GM13976 (cell line): ENCODE results near the gene LIM2.

Experiments used
- DNase-seq: peaks from one replicate; pipeline ENCODE4 v3.0.0; 2012; ENCODE audit warnings: low spot score
- CTCF ChIP-seq: IDR thresholded peaks from 2 replicates; pipeline ENCODE4 v1.5.1; 2012; ENCODE audit warnings: borderline replicate concordance, mild to moderate bottlenecking; ENCODE audit not compliant: insufficient read depth; ENCODE audit errors: extremely low read depth, missing control alignments, control extremely low read depth
- in situ Hi-C: fragments of 300-500 bp; cut with MboI; formaldehyde crosslinking; loops from one replicate; pipeline ENCODE4 v1.12.0; 2022; ENCODE audit warnings: low sequenced_read_pairs, mixed read lengths, inconsistent platforms; ENCODE audit not compliant: unreplicated experiment

Gene LIM2

DNA sequence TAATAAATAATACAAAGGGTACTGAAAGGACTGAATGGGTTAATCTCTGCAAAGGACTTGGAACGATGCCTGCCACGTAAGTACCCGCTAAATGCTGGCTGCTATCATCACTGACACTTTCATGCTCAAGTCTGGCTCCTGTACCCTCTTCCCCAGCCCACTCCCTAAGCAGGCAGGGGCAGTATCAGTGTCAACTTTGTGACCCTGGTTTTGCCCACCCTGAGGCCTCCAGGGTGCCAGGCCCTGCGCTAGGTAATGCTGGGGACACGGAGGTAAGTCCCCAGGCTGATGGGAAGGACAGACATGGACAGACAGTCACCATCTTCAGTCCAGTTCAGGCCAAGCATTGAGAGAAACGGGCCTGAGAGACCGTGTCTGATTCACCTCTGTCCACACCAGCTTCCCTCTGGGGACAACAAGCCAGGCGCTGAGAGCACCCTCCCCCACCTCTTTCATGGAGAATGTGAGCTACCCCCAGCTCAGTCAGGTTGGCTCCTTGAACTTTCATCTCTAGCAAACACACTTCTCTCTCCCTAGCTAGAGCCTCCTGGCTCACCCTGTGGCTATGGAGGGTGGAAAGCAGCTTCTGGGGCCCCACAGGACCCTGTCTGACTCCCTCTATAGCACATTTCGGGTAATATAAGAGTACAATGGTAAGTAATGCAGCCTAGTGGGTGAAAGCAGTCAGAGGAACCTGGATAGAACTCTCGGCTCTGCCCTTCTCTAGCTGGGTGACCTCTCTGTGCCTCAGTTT is 22.4 kb downstream of the LIM2 start:
- in situ Hi-C loops, result no loop called here
- no peak for TF ChIP-seq CTCF
- no peak for DNase-seq

GRCh38 chr19:51364200-51365106 is 23.3 kb downstream of the LIM2 start:
- TF ChIP-seq CTCF, result no peak
- DNase-seq, result no peak
- in situ Hi-C loops, result no loop called here

- no peak for DNase-seq
- no peak for TF ChIP-seq CTCF
- in situ Hi-C loops, result no loop called here
Measured at GRCh38 chr19:51361239-51361638, 26.5 kb downstream of the LIM2 start.

- no peak for TF ChIP-seq CTCF
- in situ Hi-C loops, result no loop called here
- no peak for DNase-seq
Measured at GRCh38 chr19:51359294-51359693, 28.5 kb downstream of the LIM2 start.

DNA sequence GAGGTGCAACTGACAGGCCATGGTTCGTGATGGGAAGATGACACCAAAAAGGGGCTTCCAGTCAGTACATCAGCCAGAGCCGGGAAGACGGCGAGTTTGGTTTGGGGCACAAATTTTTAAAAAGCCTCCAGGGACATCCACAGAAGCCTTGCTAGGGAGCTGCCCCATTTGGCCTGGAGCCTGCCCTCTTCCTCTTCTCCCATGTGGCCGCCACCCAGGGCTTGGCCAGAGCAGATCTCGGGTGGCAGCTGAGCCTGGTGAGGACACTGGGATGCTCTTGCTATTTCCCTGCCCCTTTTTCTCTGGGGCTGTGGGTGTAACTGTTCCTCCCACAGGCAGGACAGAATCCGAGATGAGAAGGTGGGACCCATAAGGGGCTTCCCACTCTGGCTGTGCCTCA is 29.8 kb downstream of the LIM2 start:
- no peak for TF ChIP-seq CTCF
- in situ Hi-C loops, result no loop called here
- no peak for DNase-seq

DNA sequence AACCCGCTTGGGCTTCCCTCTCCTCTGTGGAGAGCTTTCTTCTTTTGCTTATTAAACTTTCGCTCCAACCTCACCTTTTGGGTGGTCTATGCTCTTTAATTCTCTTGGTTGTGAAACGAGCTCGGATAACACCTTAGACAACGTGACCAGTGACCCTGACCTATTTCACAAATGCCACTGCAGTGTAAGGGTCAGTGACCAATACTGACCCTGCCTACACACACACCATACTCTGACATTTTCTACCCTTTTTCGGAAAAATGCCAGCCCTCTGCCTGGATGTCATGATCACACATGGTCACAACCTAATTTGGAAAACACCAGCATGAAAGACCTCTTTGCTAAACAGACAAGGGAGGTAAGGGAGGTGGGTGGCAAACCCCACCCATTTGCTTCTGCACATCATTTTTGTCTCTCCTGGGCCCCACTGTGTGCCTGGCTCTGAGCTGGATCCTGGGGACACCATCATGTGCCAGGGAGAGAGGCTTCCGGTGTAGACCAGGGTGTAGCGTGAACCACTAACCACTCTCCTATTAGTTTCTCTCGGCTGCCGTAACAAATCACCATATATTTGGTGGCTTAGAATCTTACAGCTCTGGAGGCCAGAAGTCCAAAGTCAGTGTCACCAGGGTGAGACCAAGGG is 31.5 kb downstream of the LIM2 start:
- no peak for DNase-seq
- TF ChIP-seq CTCF, result no peak
- in situ Hi-C loops, result no loop called here
